ENCODE data around the gene CST8.

- TF ChIP-seq CTCF (conservative IDR thresholded peaks at IDR 0.05) (no peak), ZFX (IDR thresholded peaks at IDR 0.05) (no peak)
Measured at GRCh38 chr20:23510000-23510590, 19.2 kb downstream of the CST8 start.

Measured in C4-2B (cell line).